SK-N-SH treated with all-trans-retinoic acid at 6 μM for 48 hours (cell line): Measurements from ENCODE around the gene STK4.

Source experiments
- ATAC-seq: fragments of 200-7000 bp; cut with Tn5 transposase; 3 replicates; pipeline ENCODE4 v1.9.1; 2020; ENCODE audit warnings: mild to moderate bottlenecking, moderate library complexity
- ARNTL ChIP-seq: fragments of 450-650 bp; formaldehyde crosslinking; IDR thresholded peaks from 2 replicates; pipeline ENCODE4 v1.5.0; 2020; ENCODE audit warnings: low read depth, mild to moderate bottlenecking, moderate library complexity, borderline replicate concordance
- CREB5 ChIP-seq: fragments of 250-450 bp; sonication (Bioruptor Pico); IDR thresholded peaks from 2 replicates; pipeline ENCODE4 v1.5.1; 2020; ENCODE audit warnings: low read depth, mild to moderate bottlenecking, moderate library complexity
- GLIS3 ChIP-seq: fragments of 250-450 bp; sonication (Bioruptor Pico); IDR thresholded peaks from 2 replicates; pipeline ENCODE4 v1.5.0; 2020; ENCODE audit warnings: mild to moderate bottlenecking, moderate library complexity
- ISL1 ChIP-seq: fragments of 250-450 bp; sonication (Bioruptor Pico); IDR thresholded peaks from 2 replicates; pipeline ENCODE4 v2.1.2; 2022; ENCODE audit warnings: mild to moderate bottlenecking, moderate library complexity
- OSR1 ChIP-seq: fragments of 250-450 bp; sonication (Bioruptor Pico); IDR thresholded peaks from 2 replicates; pipeline ENCODE4 v1.8.0; 2022; ENCODE audit warnings: moderate library complexity, mild to moderate bottlenecking, inconsistent platforms
- PPARA ChIP-seq: fragments of 250-450 bp; sonication (Bioruptor Pico); IDR thresholded peaks from 2 replicates; pipeline ENCODE4 v1.5.0; 2020; ENCODE audit warnings: mild to moderate bottlenecking, borderline replicate concordance
- RARB ChIP-seq: fragments of 250-450 bp; sonication (Bioruptor Pico); IDR thresholded peaks from 2 replicates; pipeline ENCODE4 v1.8.0; 2021; ENCODE audit warnings: mild to moderate bottlenecking, moderate library complexity
- TCF4 ChIP-seq: fragments of 250-450 bp; sonication (Bioruptor Pico); IDR thresholded peaks from 2 replicates; pipeline ENCODE4 v1.8.0; 2021; ENCODE audit warnings: mild to moderate bottlenecking, moderate library complexity, borderline replicate concordance
- TOX ChIP-seq: fragments of 250-450 bp; sonication (Bioruptor Pico); IDR thresholded peaks from 2 replicates; pipeline ENCODE4 v1.8.0; 2021; ENCODE audit warnings: mild to moderate bottlenecking, moderate library complexity, borderline replicate concordance
- TSHZ2 ChIP-seq: fragments of 250-450 bp; sonication (Bioruptor Pico); IDR thresholded peaks from 2 replicates; pipeline ENCODE4 v1.5.0; 2020; ENCODE audit warnings: mild to moderate bottlenecking, moderate library complexity
- ZC3H10 ChIP-seq: fragments of 250-450 bp; sonication (Bioruptor Pico); IDR thresholded peaks from 2 replicates; pipeline ENCODE4 v1.5.1; 2021; ENCODE audit warnings: mild to moderate bottlenecking, moderate library complexity
- ZFP3 ChIP-seq: fragments of 250-450 bp; sonication (Bioruptor Pico); IDR thresholded peaks from 2 replicates; pipeline ENCODE4 v1.5.0; 2020; ENCODE audit warnings: mild to moderate bottlenecking, moderate library complexity
- ZFP30 ChIP-seq: fragments of 450-650 bp; formaldehyde crosslinking; IDR thresholded peaks from 2 replicates; pipeline ENCODE4 v1.5.0; 2022; ENCODE audit warnings: mild to moderate bottlenecking, moderate library complexity
- ZNF565 ChIP-seq: fragments of 450-650 bp; formaldehyde crosslinking; conservative IDR thresholded peaks from 2 replicates; pipeline ENCODE4 v1.5.0; 2020; ENCODE audit warnings: low read depth, mild to moderate bottlenecking, moderate library complexity
- ZNF70 ChIP-seq: fragments of 450-650 bp; formaldehyde crosslinking; IDR thresholded peaks from 2 replicates; pipeline ENCODE4 v1.5.0; 2020; ENCODE audit warnings: mild to moderate bottlenecking, moderate library complexity
- ZNF8 ChIP-seq: fragments of 450-650 bp; formaldehyde crosslinking; IDR thresholded peaks from 2 replicates; pipeline ENCODE4 v1.5.0; 2020; ENCODE audit warnings: mild to moderate bottlenecking, moderate library complexity
- TF ChIP-seq, protein P1 (sequence below): fragments of 250-450 bp; sonication (Bioruptor Pico); IDR thresholded peaks from 2 replicates; pipeline ENCODE4 v1.8.0; 2021; ENCODE audit warnings: low read depth, mild to moderate bottlenecking, moderate library complexity, borderline replicate concordance
- TF ChIP-seq, protein P2 (sequence below): fragments of 250-450 bp; sonication (Bioruptor Pico); IDR thresholded peaks from 2 replicates; pipeline ENCODE4 v1.5.1; 2021; ENCODE audit warnings: mild to moderate bottlenecking, moderate library complexity
- TF ChIP-seq, protein P3 (sequence below): fragments of 250-450 bp; sonication (Bioruptor Pico); IDR thresholded peaks from 2 replicates; pipeline ENCODE4 v1.8.0; 2020; ENCODE audit warnings: mild to moderate bottlenecking, moderate library complexity, borderline replicate concordance

STK4 gene

GRCh38 chr20:44924541-44924940 is 41.8 kb upstream of the STK4 start:
- TF ChIP-seq ISL1 (CRISPR knock-in tag), result no peak
- TF ChIP-seq, protein P1, sequence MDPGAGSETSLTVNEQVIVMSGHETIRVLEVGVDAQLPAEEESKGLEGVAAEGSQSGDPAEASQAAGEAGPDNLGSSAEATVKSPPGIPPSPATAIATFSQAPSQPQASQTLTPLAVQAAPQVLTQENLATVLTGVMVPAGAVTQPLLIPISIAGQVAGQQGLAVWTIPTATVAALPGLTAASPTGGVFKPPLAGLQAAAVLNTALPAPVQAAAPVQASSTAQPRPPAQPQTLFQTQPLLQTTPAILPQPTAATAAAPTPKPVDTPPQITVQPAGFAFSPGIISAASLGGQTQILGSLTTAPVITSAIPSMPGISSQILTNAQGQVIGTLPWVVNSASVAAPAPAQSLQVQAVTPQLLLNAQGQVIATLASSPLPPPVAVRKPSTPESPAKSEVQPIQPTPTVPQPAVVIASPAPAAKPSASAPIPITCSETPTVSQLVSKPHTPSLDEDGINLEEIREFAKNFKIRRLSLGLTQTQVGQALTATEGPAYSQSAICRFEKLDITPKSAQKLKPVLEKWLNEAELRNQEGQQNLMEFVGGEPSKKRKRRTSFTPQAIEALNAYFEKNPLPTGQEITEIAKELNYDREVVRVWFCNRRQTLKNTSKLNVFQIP (CRISPR knock-in tag), result no peak
- no peak for ATAC-seq

DNA sequence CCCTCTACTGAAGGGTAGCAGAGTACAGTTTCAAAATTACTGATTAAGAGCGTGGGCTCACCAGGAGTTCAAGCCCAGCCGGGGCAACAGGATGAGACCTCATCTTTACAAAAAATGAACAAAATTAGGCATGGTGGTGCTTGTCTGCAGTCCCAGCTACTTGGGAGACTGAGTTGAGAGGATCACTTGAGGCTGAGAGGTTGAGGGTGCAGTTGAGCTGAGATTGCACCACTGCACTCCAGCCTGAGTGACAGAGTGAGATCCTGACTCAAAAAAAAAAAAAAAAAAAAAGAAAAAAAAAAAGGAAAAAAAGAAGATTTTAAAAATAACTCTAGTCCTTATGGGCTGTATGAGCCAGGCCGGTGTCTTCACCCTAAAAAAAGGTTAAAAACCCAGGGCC is 37.7 kb upstream of the STK4 start:
- ATAC-seq, result no peak
- TF ChIP-seq TOX (CRISPR knock-in tag) (no peak), ZC3H10 (CRISPR knock-in tag) (no peak), CREB5 (no peak), OSR1 (CRISPR knock-in tag) (no peak), ZNF8 (CRISPR knock-in tag) (no peak), ARNTL (no peak), TSHZ2 (no peak), TCF4 (no peak), ZNF70 (no peak), GLIS3 (CRISPR knock-in tag) (no peak), RARB (no peak), ZFP3 (no peak), PPARA (CRISPR knock-in tag) (no peak), ZFP30 (CRISPR knock-in tag) (no peak), ZNF565 (CRISPR knock-in tag) (no peak)
- TF ChIP-seq, protein P2, sequence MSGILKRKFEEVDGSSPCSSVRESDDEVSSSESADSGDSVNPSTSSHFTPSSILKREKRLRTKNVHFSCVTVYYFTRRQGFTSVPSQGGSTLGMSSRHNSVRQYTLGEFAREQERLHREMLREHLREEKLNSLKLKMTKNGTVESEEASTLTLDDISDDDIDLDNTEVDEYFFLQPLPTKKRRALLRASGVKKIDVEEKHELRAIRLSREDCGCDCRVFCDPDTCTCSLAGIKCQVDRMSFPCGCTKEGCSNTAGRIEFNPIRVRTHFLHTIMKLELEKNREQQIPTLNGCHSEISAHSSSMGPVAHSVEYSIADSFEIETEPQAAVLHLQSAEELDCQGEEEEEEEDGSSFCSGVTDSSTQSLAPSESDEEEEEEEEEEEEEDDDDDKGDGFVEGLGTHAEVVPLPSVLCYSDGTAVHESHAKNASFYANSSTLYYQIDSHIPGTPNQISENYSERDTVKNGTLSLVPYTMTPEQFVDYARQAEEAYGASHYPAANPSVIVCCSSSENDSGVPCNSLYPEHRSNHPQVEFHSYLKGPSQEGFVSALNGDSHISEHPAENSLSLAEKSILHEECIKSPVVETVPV (CRISPR knock-in tag), result no peak
- TF ChIP-seq, protein P1 (CRISPR knock-in tag), result no peak
- TF ChIP-seq, protein P3, sequence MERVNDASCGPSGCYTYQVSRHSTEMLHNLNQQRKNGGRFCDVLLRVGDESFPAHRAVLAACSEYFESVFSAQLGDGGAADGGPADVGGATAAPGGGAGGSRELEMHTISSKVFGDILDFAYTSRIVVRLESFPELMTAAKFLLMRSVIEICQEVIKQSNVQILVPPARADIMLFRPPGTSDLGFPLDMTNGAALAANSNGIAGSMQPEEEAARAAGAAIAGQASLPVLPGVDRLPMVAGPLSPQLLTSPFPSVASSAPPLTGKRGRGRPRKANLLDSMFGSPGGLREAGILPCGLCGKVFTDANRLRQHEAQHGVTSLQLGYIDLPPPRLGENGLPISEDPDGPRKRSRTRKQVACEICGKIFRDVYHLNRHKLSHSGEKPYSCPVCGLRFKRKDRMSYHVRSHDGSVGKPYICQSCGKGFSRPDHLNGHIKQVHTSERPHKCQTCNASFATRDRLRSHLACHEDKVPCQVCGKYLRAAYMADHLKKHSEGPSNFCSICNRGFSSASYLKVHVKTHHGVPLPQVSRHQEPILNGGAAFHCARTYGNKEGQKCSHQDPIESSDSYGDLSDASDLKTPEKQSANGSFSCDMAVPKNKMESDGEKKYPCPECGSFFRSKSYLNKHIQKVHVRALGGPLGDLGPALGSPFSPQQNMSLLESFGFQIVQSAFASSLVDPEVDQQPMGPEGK, result no peak

DNA sequence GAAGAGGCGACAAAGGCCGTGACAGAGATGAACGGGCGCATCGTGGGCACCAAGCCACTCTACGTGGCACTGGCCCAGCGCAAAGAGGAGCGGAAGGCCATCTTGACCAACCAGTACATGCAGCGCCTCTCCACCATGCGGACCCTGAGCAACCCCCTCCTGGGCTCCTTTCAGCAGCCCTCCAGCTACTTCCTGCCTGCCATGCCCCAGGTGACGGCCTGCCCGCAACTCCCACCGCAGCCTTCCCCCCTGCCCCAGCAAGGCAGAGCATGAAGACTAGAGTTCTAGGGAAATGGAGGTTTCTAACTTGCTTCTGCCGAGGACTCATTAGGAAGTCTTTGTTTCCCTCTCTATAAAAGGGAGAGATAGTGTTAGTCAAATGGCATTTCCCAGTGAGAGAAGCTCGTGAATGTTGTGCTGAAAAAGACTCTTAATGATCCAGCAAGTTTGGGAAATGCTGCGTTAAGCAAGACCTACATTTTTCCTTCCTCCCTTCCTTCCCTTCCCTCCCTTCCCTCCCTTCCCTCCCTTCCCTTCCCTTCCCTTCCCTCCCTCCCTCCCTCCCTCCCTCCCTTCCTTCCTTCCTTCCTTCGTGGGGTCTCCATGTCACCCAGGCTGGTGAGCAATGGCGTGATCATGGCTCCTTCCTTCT is 35.7 kb upstream of the STK4 start:
- ATAC-seq, result no peak
- TF ChIP-seq TSHZ2, result no peak
